HepG2 (cell line): Measurements from ENCODE around the gene EMID1.
"Not testable (repeated sequence)": the region's sequence is repeated elsewhere in the genome, so short reads cannot be mapped to it uniquely, and the experiment has no call there.

Experiments used
- TF ChIP-seq, protein P1 (sequence below): sonication (generic); formaldehyde crosslinking; conservative IDR thresholded peaks from 2 replicates; pipeline ENCODE4 v1.4.0; 2020; ENCODE audit warnings: missing genetic modification reagents
- TF ChIP-seq, protein P2 (sequence below): IDR thresholded peaks from 2 replicates; pipeline ENCODE4 v1.6.1; 2012; ENCODE audit warnings: inconsistent platforms
- TF ChIP-seq, protein P3 (sequence below): sonication (generic); formaldehyde crosslinking; IDR thresholded peaks from 2 replicates; pipeline ENCODE4 v1.9.0; 2021; ENCODE audit warnings: missing genetic modification reagents, mild to moderate bottlenecking, borderline replicate concordance

- TF ChIP-seq, protein P1, sequence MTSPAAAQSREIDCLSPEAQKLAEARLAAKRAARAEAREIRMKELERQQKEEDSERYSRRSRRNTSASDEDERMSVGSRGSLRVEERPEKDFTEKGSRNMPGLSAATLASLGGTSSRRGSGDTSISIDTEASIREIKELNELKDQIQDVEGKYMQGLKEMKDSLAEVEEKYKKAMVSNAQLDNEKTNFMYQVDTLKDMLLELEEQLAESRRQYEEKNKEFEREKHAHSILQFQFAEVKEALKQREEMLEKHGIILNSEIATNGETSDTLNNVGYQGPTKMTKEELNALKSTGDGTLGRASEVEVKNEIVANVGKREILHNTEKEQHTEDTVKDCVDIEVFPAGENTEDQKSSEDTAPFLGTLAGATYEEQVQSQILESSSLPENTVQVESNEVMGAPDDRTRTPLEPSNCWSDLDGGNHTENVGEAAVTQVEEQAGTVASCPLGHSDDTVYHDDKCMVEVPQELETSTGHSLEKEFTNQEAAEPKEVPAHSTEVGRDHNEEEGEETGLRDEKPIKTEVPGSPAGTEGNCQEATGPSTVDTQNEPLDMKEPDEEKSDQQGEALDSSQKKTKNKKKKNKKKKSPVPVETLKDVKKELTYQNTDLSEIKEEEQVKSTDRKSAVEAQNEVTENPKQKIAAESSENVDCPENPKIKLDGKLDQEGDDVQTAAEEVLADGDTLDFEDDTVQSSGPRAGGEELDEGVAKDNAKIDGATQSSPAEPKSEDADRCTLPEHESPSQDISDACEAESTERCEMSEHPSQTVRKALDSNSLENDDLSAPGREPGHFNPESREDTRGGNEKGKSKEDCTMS (CRISPR knock-in tag) = not testable (repeated sequence)
- TF ChIP-seq, protein P2, sequence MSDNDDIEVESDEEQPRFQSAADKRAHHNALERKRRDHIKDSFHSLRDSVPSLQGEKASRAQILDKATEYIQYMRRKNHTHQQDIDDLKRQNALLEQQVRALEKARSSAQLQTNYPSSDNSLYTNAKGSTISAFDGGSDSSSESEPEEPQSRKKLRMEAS = not testable (repeated sequence)
- TF ChIP-seq, protein P3, sequence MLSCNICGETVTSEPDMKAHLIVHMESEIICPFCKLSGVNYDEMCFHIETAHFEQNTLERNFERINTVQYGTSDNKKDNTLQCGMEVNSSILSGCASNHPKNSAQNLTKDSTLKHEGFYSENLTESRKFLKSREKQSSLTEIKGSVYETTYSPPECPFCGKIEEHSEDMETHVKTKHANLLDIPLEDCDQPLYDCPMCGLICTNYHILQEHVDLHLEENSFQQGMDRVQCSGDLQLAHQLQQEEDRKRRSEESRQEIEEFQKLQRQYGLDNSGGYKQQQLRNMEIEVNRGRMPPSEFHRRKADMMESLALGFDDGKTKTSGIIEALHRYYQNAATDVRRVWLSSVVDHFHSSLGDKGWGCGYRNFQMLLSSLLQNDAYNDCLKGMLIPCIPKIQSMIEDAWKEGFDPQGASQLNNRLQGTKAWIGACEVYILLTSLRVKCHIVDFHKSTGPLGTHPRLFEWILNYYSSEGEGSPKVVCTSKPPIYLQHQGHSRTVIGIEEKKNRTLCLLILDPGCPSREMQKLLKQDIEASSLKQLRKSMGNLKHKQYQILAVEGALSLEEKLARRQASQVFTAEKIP = not testable (repeated sequence)
Observed at GRCh38 chr22:29247891-29248290, 42.2 kb downstream of the EMID1 start.
